Type B pancreatic cell (in vitro differentiated cells): ENCODE results near the gene ZSCAN20. TPM values are rescaled to one million over a fixed set of nuclear protein-coding genes. Genes with fewer than 3 reads are reported as not detected.
"Not testable (repeated sequence)": the region's sequence is repeated elsewhere in the genome, so short reads cannot be mapped to it uniquely, and the experiment has no call there.

Experiments
- DNase-seq: peaks from one replicate; pipeline ENCODE4 v3.0.0; 2021; ENCODE audit warnings: mixed read lengths; ENCODE audit not compliant: unreplicated experiment; ENCODE audit errors: extremely low spot score
- H3K27ac Mint-ChIP-seq: 2 replicates; pipeline ENCODE4 v1.8.0; 2021; ENCODE audit warnings: mild to moderate bottlenecking, mixed read lengths
- H3K27me3 Mint-ChIP-seq: 2 replicates; pipeline ENCODE4 v1.8.0; 2021; ENCODE audit warnings: mixed read lengths
- H3K36me3 Mint-ChIP-seq: 2 replicates; pipeline ENCODE4 v1.8.0; 2021; ENCODE audit warnings: mixed read lengths
- H3K4me1 Mint-ChIP-seq: one replicate; pipeline ENCODE4 v1.8.0; 2021; ENCODE audit warnings: mixed read lengths; ENCODE audit not compliant: unreplicated experiment
- H3K4me3 Mint-ChIP-seq: 2 replicates; pipeline ENCODE4 v1.8.0; 2021; ENCODE audit warnings: mild to moderate bottlenecking, mixed read lengths
- H3K9me3 Mint-ChIP-seq: 2 replicates; pipeline ENCODE4 v1.8.0; 2021; ENCODE audit warnings: mixed read lengths
- CTCF ChIP-seq: fragments of 200-600 bp; sonication (generic); conservative IDR thresholded peaks from 2 replicates; pipeline ENCODE4 v1.5.0; 2021; ENCODE audit warnings: antibody characterized with exemption, mild to moderate bottlenecking
- total RNA-seq: library from RNA; stranded (reverse); gene quantifications from 2 replicates; pipeline ENCODE4 v1.2.1, GENCODE V29; 2021; ENCODE audit warnings: low replicate concordance

The ZSCAN20 gene
- total RNA-seq, 1 donor from 2014 or later, result 8.6 TPM

DNA sequence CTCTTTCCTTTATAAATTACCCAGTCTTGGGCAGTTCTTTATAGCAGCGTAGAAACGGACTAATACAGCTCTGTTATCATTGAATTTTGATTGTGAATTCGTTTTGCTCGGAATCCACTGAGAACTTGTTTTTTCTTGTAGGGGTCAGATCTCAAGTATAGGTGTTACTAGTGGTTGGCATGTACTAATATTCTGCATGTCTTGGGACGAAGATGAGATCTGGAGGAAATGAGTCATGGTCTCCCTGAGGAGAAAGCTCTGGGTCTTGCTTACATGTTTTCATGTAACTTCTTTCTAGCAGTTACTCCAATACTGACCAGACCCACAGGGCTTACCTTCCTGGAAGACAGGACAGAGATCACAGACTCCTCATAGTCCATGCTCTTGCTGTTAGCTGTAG lies 30.3 kb downstream of the ZSCAN20 start:
- TF ChIP-seq CTCF, result no peak
- Mint-ChIP-seq H3K27ac (no peak overlapping the region), H3K4me1 (no peaks in the 10 kb centered on the region), H3K27me3 (no peaks in the 10 kb centered on the region), H3K36me3 (peaks cover 14% of the 10 kb centered on the region), H3K4me3 (no peak overlapping the region), H3K9me3 (peaks cover 8% of the 10 kb centered on the region)
- DNase-seq, result no peak

- Mint-ChIP-seq H3K36me3 (peaks cover 8% of the 10 kb centered on the region), H3K4me3 (no peak overlapping the region), H3K9me3 (peaks cover 4% of the 10 kb centered on the region), H3K27ac (no peak overlapping the region), H3K4me1 (no peaks in the 10 kb centered on the region), H3K27me3 (no peaks in the 10 kb centered on the region)
- no peak for TF ChIP-seq CTCF
- DNase-seq, result no peak
Measured at GRCh38 chr1:33503506-33503905, 31.1 kb downstream of the ZSCAN20 start.

- Mint-ChIP-seq H3K4me1 (no peaks in the 10 kb centered on the region), H3K27ac (no peak overlapping the region), H3K36me3 (no peaks in the 10 kb centered on the region), H3K4me3 (no peak overlapping the region), H3K27me3 (peaks cover 5% of the 10 kb centered on the region), H3K9me3 (no peaks in the 10 kb centered on the region)
- DNase-seq, result no peak
- TF ChIP-seq CTCF, result no peak
Measured at GRCh38 chr1:33507661-33508060, 35.2 kb downstream of the ZSCAN20 start.

GRCh38 chr1:33508151-33508550 lies 35.7 kb downstream of the ZSCAN20 start:
- H3K36me3 Mint-ChIP-seq, result no peaks in the 10 kb centered on the region
- no peaks in the 10 kb centered on the region for H3K4me1 Mint-ChIP-seq
- no peak for TF ChIP-seq CTCF
- DNase-seq, result no peak
- H3K27me3 Mint-ChIP-seq, result peaks cover 5% of the 10 kb centered on the region
- H3K27ac Mint-ChIP-seq, result no peak overlapping the region
- no peak overlapping the region for H3K4me3 Mint-ChIP-seq
- H3K9me3 Mint-ChIP-seq, result no peaks in the 10 kb centered on the region

DNA sequence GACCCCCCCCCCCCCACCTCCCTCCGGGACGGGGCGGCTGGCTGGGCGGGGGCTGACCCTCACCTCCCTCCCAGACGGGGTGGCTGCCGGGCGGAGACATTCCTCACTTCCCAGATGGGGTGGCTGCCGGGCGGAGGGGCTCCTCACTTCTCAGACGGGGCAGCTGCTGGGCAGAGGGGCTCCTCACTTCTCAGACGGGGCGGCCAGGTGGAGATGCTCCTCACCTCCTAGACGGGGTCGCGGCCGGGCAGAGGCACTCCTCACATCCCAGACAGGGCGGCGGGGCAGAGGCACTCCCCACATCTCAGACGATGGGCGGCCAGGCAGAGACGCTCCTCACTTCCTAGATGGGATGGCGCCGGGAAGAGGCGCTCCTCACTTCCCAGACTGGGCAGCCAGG lies 36.8 kb downstream of the ZSCAN20 start:
- not testable (repeated sequence) for H3K9me3 Mint-ChIP-seq, H3K4me3 Mint-ChIP-seq, DNase-seq, H3K4me1 Mint-ChIP-seq, H3K27me3 Mint-ChIP-seq, H3K27ac Mint-ChIP-seq, H3K36me3 Mint-ChIP-seq

DNA sequence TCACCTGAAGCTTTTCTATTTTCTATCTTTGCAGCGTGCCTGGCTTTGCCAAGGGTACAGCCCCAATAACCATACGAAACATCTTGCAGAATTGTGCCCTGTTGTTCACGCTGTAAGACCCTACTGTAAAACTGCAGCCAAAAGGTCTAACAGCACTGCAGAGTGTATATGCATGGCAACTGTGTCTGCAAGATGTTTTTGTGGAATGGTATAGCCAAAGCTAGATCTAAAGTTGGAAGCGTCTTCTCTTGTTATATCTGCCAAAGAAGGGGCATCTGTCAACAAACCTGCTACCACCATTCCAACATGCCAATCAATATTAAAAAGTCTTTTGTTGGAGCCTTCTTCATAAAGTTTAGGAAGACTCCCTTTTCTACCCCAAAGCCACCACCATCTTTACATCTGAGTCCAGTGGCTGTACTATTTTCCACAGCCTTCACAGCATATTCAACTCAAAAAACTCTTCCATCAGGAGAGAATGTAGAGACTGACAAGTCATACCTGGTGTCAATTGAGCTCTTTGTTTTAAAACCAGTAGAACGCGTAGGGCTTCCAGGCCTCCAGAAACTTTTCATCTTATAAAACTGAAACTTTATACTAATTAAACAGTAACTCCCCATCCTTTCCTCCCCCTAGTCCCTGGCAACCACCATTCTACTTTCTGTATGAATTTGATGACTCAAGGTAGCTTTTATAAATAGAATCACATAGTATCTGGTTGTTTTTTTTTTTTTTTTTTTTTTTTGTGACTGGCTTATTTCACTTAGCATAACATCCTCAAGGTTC lies 40.0 kb downstream of the ZSCAN20 start:
- H3K4me3 Mint-ChIP-seq, result no peak overlapping the region
- H3K27ac Mint-ChIP-seq, result no peak overlapping the region
- H3K4me1 Mint-ChIP-seq, result no peaks in the 10 kb centered on the region
- H3K36me3 Mint-ChIP-seq, result no peaks in the 10 kb centered on the region
- peaks cover 10% of the 10 kb centered on the region for H3K27me3 Mint-ChIP-seq
- no peak for DNase-seq
- no peak for TF ChIP-seq CTCF
- no peaks in the 10 kb centered on the region for H3K9me3 Mint-ChIP-seq
